ENCODE data around the gene RAPGEF1. TPM values are rescaled to one million over a fixed set of nuclear protein-coding genes. Genes with fewer than 3 reads are reported as not detected.

Gene RAPGEF1
- total and polyA plus RNA-seq, 7 donors = 72.3 to 319 (median 268) TPM

DNA sequence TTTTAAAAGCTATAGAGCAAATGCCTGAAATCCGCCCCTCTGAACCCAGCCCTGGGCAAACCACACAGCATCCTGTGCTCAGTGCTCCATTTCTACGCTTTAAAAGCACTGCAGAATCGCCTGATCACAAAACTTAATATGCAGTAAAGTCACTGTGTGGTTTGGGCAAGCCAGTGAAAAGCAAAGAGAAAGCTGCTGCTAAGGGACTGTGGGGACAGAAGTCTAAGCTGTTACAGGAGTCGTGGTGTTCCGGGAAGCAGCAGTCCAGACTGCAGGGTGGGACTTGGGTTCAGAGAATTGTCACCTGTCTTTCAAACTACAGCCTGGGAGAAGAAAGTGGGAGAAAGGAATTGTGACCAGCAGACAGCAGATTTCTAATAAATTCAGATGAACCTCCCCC, 8.2 kb downstream of the RAPGEF1 start:
- peak overlapping the region; percentile 89 for H3K27ac ChIP-seq
- no peaks in the 10 kb centered on the region for H3K9me3 ChIP-seq
- TF ChIP-seq, protein P1, sequence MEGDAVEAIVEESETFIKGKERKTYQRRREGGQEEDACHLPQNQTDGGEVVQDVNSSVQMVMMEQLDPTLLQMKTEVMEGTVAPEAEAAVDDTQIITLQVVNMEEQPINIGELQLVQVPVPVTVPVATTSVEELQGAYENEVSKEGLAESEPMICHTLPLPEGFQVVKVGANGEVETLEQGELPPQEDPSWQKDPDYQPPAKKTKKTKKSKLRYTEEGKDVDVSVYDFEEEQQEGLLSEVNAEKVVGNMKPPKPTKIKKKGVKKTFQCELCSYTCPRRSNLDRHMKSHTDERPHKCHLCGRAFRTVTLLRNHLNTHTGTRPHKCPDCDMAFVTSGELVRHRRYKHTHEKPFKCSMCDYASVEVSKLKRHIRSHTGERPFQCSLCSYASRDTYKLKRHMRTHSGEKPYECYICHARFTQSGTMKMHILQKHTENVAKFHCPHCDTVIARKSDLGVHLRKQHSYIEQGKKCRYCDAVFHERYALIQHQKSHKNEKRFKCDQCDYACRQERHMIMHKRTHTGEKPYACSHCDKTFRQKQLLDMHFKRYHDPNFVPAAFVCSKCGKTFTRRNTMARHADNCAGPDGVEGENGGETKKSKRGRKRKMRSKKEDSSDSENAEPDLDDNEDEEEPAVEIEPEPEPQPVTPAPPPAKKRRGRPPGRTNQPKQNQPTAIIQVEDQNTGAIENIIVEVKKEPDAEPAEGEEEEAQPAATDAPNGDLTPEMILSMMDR (IDR thresholded peaks at IDR 0.05) = no peak
- H3K27me3 ChIP-seq (ENCODE audit: insufficient read depth in 3 of 3, low read length in 2 of 3) = no peaks in the 10 kb centered on the region
- intact Hi-C loops (cut with DNase I) = no loop called here
- DNase-seq (no peak), ATAC-seq (no peak)
- H3K4me3 ChIP-seq = no peak overlapping the region
- no peaks in the 10 kb centered on the region for H3K36me3 ChIP-seq (ENCODE audit: insufficient read depth in 1 of 2, low read depth in 1 of 2)
- H3K4me1 ChIP-seq = peaks cover 94% of the 10 kb centered on the region
- 46 to 49% (median 48%) methylated on average over 5 of the region's 5 CpGs for WGBS, 3 donors

DNA sequence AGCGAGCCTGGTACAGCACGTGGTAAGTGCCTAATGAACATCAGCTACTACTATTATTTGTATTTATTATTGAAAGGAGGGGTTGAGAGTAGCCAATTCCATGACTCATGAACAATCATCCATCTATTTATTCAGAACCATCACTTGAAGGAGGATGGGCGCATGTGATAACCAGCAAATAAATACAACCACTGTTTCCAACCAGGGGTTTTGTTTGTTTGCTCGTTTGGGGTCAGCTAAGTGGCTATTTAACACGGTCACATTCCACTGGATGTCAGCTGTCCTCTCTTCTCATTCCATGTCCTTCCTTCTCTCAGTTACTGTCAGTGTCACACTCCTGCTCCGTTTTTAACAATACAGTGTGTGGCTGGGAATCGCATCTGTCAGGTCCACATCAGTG, 8.6 kb downstream of the RAPGEF1 start:
- no peak for DNase-seq
- no peaks in the 10 kb centered on the region for H3K36me3 ChIP-seq (ENCODE audit: insufficient read depth in 1 of 2, low read depth in 1 of 2)
- peaks cover 93% of the 10 kb centered on the region for H3K4me1 ChIP-seq
- 40 to 48% (median 42%) methylated on average over 7 of the region's 7 CpGs for WGBS, 3 donors
- peak overlapping the region; percentile 89 for H3K27ac ChIP-seq
- H3K4me3 ChIP-seq = no peak overlapping the region
- TF ChIP-seq, protein P1 (IDR thresholded peaks at IDR 0.05) = no peak
- intact Hi-C loops (cut with DNase I) = no loop called here
- ATAC-seq = no peak
- H3K27me3 ChIP-seq (ENCODE audit: insufficient read depth in 3 of 3, low read length in 2 of 3) = no peaks in the 10 kb centered on the region
- no peaks in the 10 kb centered on the region for H3K9me3 ChIP-seq

DNA sequence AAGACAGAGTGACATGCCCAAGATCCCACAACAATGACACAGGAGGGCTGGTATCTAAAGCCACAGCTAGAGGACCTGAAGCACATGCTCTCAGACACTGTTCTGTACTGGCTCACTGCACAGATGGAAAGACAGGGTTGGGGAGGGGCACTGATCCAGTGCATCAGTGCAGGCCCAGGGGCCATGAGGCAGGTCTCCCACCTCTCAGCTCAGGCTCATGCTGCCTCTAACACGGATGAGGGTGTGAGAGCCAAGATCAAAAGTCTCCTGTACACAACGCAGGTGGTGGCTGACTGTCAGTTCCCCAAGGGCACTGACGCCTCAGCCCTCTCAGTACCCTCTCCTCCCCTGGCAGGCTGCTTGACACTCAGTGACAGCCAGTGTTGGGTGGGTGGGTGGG, 10.9 kb downstream of the RAPGEF1 start:
- no peaks in the 10 kb centered on the region for H3K27me3 ChIP-seq (ENCODE audit: insufficient read depth in 3 of 3, low read length in 2 of 3)
- intact Hi-C loops (cut with DNase I) = no loop called here
- ATAC-seq = no peak
- no peak for DNase-seq
- H3K4me3 ChIP-seq = no peak overlapping the region
- no peaks in the 10 kb centered on the region for H3K36me3 ChIP-seq (ENCODE audit: insufficient read depth in 1 of 2, low read depth in 1 of 2)
- 27 to 41% (median 32%) methylated on average over 3 of the region's 3 CpGs for WGBS, 3 donors
- peak overlapping the region; percentile 50 for H3K27ac ChIP-seq
- TF ChIP-seq, protein P1 (IDR thresholded peaks at IDR 0.05) = no peak
- H3K4me1 ChIP-seq = peaks cover 79% of the 10 kb centered on the region
- no peaks in the 10 kb centered on the region for H3K9me3 ChIP-seq

DNA sequence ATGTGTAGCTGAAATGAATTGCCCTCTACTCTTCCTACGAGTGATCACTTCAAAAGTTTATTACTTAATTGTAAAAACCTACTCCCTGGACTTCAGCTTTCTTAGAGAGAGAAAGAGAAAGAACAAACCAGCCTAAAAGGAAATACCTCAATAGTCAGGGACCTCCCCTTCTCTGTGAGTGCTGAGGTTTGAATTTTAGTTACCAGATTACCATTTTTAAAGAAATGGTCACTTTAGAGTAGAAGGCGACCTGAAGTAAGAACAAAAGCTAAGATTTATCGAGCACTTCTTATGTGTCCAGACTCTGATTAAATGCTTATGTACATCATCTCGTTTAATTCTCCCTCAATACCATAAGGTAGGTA, 11.3 kb downstream of the RAPGEF1 start:
- H3K9me3 ChIP-seq = no peaks in the 10 kb centered on the region
- H3K4me1 ChIP-seq = peaks cover 79% of the 10 kb centered on the region
- no peak for ATAC-seq
- H3K27ac ChIP-seq = peak overlapping the region; percentile 50
- WGBS, 3 donors = 77 to 80% (median 79%) methylated on average over 4 of the region's 4 CpGs
- H3K4me3 ChIP-seq = no peak overlapping the region
- DNase-seq = no peak
- no peaks in the 10 kb centered on the region for H3K27me3 ChIP-seq (ENCODE audit: insufficient read depth in 3 of 3, low read length in 2 of 3)
- TF ChIP-seq, protein P1 (IDR thresholded peaks at IDR 0.05) = no peak
- intact Hi-C loops (cut with DNase I) = no loop called here
- no peaks in the 10 kb centered on the region for H3K36me3 ChIP-seq (ENCODE audit: insufficient read depth in 1 of 2, low read depth in 1 of 2)

DNA sequence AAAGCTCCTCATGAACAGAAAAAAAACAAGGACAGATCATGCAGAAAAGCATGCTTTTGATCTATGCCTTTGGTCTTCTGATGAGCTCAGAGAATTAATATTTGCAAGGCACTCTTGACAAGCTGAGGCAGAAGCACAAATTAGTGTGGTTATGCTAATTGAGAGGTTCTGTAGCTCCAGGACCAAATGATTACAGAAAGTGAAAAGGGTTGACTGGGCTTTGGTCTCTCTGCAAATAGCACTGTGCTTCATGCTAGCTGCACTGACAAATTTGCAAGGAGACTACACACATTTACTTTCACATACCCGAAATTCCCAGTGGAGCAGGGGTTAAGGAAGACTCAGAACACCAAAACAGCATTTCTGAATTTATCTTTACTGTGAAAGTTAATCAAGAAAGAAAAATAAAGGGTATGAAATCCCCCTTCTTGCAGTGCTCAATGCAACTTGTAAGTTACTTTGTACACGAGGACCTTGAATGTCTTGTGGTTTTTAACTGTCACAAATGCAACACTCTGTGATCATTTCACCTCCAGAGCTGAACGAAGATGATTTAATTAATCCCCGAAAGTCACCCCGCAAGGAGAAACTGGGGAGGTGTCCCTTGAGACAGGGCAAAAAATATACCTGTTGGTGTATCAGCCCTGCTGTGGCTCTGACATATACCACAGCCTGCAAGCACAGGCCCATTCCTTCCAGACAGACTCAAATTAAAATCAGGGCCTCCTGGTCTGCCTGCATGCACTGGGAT, 11.9 kb downstream of the RAPGEF1 start:
- no peaks in the 10 kb centered on the region for H3K9me3 ChIP-seq
- DNase-seq (no peak), ATAC-seq (no peak)
- peak overlapping the region; percentile 50 for H3K27ac ChIP-seq
- H3K27me3 ChIP-seq (ENCODE audit: insufficient read depth in 3 of 3, low read length in 2 of 3) = no peaks in the 10 kb centered on the region
- H3K4me1 ChIP-seq = peaks cover 81% of the 10 kb centered on the region
- WGBS, 3 donors = 58 to 65% (median 59%) methylated on average over 5 of the region's 5 CpGs
- intact Hi-C loops (cut with DNase I) = no loop called here
- no peaks in the 10 kb centered on the region for H3K36me3 ChIP-seq (ENCODE audit: insufficient read depth in 1 of 2, low read depth in 1 of 2)
- TF ChIP-seq, protein P1 (IDR thresholded peaks at IDR 0.05) = no peak
- H3K4me3 ChIP-seq = no peak overlapping the region

All from psoas muscle (tissue), 8 donors.